Measurements from ENCODE around the gene MARCO. TPM values are rescaled to one million over a fixed set of nuclear protein-coding genes. Genes with fewer than 3 reads are reported as not detected.

Gene MARCO
- total RNA-seq, 1 donor from 2014 or later, result not detected

DNA sequence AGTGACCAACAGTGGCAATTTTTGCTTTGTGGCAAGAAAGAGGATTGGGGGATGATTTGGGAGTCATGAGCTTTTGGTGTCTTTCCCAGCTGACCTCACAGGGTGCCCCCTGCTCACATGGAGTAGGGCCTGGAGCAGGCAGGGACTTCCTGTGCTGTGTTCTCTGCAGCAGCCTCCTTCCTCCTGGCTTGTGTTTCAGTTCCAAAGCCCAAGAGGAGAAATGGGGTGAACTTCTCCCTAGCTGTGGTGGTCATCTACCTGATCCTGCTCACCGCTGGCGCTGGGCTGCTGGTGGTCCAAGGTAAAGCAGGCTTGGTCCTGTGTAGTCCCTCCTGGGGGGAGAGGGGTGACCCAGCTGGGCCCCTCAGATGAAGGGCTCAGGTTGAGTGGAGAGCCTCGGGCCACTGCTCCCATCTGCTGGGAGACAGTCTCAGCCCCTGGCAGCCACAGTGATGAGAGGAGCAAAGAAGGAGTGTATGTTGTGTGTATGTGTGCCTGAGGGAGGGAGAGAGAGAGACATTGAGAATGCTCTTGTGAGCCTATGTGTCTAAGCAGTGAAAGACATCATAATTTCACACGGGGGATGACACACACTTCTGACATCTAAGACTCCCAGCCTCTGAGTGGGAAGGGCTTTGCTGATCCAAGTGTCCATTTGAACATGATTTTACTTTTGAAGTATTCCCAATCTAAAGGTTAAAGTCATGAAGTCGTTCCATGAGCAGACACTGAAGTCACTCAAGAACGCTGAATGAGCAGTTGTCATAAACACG is 27.2 kb downstream of the MARCO start:
- DNase-seq (ENCODE audit: low read depth) (no peak), FAIRE-seq (no peak)
- Histone ChIP-seq H3K4me3 (ENCODE audit: insufficient read depth, low read depth, low read length) (no peak overlapping the region), H3K79me2 (ENCODE audit: insufficient read depth, low read length) (no peaks in the 10 kb centered on the region), H3K27ac (ENCODE audit: low read depth, low read length) (no peak overlapping the region), H2AFZ (ENCODE audit: low read depth, low read length) (no peak overlapping the region), H3K27me3 (ENCODE audit: insufficient read depth, low read length) (no peaks in the 10 kb centered on the region), H3K36me3 (ENCODE audit: insufficient read depth, low read length) (no peaks in the 10 kb centered on the region), H3K4me2 (ENCODE audit: low read length) (no peak overlapping the region), H3K4me1 (ENCODE audit: insufficient read depth, low read length) (no peaks in the 10 kb centered on the region), H4K20me1 (ENCODE audit: insufficient read depth, low read length) (no peaks in the 10 kb centered on the region), H3K9me3 (ENCODE audit: insufficient read depth, low read depth, low read length) (no peaks in the 10 kb centered on the region), H3K9ac (ENCODE audit: low read length) (no peak overlapping the region)
- Mint-ChIP-seq H3K4me1 (ENCODE audit: low read depth, unreplicated experiment) (peaks cover 22% of the 10 kb centered on the region), H3K36me3 (ENCODE audit: low read depth, unreplicated experiment) (no peaks in the 10 kb centered on the region), H3K27ac (ENCODE audit: unreplicated experiment) (no peak overlapping the region), H3K27me3 (ENCODE audit: low read depth, unreplicated experiment) (peaks cover 37% of the 10 kb centered on the region), H3K9me3 (ENCODE audit: unreplicated experiment) (peaks cover 2% of the 10 kb centered on the region), H3K4me3 (ENCODE audit: unreplicated experiment) (no peak overlapping the region)
- TF ChIP-seq, protein P1, sequence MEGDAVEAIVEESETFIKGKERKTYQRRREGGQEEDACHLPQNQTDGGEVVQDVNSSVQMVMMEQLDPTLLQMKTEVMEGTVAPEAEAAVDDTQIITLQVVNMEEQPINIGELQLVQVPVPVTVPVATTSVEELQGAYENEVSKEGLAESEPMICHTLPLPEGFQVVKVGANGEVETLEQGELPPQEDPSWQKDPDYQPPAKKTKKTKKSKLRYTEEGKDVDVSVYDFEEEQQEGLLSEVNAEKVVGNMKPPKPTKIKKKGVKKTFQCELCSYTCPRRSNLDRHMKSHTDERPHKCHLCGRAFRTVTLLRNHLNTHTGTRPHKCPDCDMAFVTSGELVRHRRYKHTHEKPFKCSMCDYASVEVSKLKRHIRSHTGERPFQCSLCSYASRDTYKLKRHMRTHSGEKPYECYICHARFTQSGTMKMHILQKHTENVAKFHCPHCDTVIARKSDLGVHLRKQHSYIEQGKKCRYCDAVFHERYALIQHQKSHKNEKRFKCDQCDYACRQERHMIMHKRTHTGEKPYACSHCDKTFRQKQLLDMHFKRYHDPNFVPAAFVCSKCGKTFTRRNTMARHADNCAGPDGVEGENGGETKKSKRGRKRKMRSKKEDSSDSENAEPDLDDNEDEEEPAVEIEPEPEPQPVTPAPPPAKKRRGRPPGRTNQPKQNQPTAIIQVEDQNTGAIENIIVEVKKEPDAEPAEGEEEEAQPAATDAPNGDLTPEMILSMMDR (IDR thresholded peaks at IDR 0.05; ENCODE audit: insufficient read depth, low read depth, low read length), result no peak
- TF ChIP-seq EZH2 (IDR thresholded peaks at IDR 0.05; ENCODE audit: insufficient read depth, low read length), result no peak

DNA sequence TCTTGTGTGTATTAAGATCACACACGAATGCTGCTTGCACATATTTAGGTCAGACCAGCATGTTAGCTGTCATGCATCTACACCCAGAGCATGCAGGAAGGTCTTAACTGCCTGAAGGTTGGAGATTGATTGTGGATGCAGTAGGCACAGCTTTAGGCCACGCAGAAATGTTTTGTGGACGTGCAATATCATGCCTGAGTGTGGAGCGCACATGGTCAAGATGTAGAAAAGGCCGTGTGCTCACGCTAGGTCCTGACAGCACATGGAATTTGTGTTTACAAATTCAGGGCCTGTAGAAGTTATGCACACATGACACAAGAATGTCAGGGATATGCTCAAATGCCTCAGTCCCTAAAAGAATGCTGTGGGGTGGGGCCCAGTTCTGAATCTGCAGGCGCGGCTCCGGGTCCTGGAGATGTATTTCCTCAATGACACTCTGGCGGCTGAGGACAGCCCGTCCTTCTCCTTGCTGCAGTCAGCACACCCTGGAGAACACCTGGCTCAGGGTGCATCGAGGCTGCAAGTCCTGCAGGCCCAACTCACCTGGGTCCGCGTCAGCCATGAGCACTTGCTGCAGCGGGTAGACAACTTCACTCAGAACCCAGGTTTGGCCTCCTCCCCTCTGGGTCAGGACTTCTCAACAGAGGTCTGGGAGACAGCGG is 27.9 kb downstream of the MARCO start:
- TF ChIP-seq, protein P1 (IDR thresholded peaks at IDR 0.05; ENCODE audit: insufficient read depth, low read depth, low read length), result no peak
- no peak for TF ChIP-seq EZH2 (IDR thresholded peaks at IDR 0.05; ENCODE audit: insufficient read depth, low read length)
- Histone ChIP-seq H3K79me2 (ENCODE audit: insufficient read depth, low read length) (no peaks in the 10 kb centered on the region), H3K9ac (ENCODE audit: low read length) (no peak overlapping the region), H3K4me3 (ENCODE audit: insufficient read depth, low read depth, low read length) (no peak overlapping the region), H3K9me3 (ENCODE audit: insufficient read depth, low read depth, low read length) (no peaks in the 10 kb centered on the region), H3K27me3 (ENCODE audit: insufficient read depth, low read length) (no peaks in the 10 kb centered on the region), H3K27ac (ENCODE audit: low read depth, low read length) (no peak overlapping the region), H3K4me1 (ENCODE audit: insufficient read depth, low read length) (no peaks in the 10 kb centered on the region), H2AFZ (ENCODE audit: low read depth, low read length) (no peak overlapping the region), H4K20me1 (ENCODE audit: insufficient read depth, low read length) (no peaks in the 10 kb centered on the region), H3K4me2 (ENCODE audit: low read length) (no peak overlapping the region), H3K36me3 (ENCODE audit: insufficient read depth, low read length) (no peaks in the 10 kb centered on the region)
- Mint-ChIP-seq H3K4me3 (ENCODE audit: unreplicated experiment) (no peak overlapping the region), H3K36me3 (ENCODE audit: low read depth, unreplicated experiment) (no peaks in the 10 kb centered on the region), H3K27ac (ENCODE audit: unreplicated experiment) (peak overlapping the region; percentile 15), H3K9me3 (ENCODE audit: unreplicated experiment) (peaks cover 5% of the 10 kb centered on the region), H3K4me1 (ENCODE audit: low read depth, unreplicated experiment) (peaks cover 25% of the 10 kb centered on the region), H3K27me3 (ENCODE audit: low read depth, unreplicated experiment) (peaks cover 36% of the 10 kb centered on the region)
- no peak for FAIRE-seq
- no peak for DNase-seq (ENCODE audit: low read depth)

All from astrocyte (in vitro differentiated cells and primary cell).